Measurements from ENCODE around the gene THAP7.
"Not testable (repeated sequence)": the region's sequence is repeated elsewhere in the genome, so short reads cannot be mapped to it uniquely, and the experiment has no call there.

The THAP7 gene

GRCh38 chr22:21001601-21002325 lies at the start of gene THAP7:
Gene THAP7 (minus strand): TSS chr22:21002118. CDS start chr22:21001911, 207 bp downstream.
- TF ChIP-seq CTCF (conservative IDR thresholded peaks at IDR 0.05), result no peak
- H3K27ac ChIP-seq, result peak within 1 kb of the TSS; percentile 99

GRCh38 chr22:21051145-21051830 lies 49.4 kb upstream of the THAP7 start:
- H3K27ac ChIP-seq, result no peak overlapping the region
- TF ChIP-seq CTCF (conservative IDR thresholded peaks at IDR 0.05), result no peak

- H3K27ac ChIP-seq, result not testable (repeated sequence)
Observed at GRCh38 chr22:21048965-21049364, 47.0 kb upstream of the THAP7 start.

GRCh38 chr22:21048448-21048847 lies 46.5 kb upstream of the THAP7 start:
- not testable (repeated sequence) for H3K27ac ChIP-seq

- no peak for TF ChIP-seq CTCF (conservative IDR thresholded peaks at IDR 0.05)
- no peak overlapping the region for H3K27ac ChIP-seq
Observed at GRCh38 chr22:21047730-21048129, 45.8 kb upstream of the THAP7 start.

GRCh38 chr22:21047035-21047661 lies 45.2 kb upstream of the THAP7 start:
- H3K27ac ChIP-seq, result no peak overlapping the region
- no peak for TF ChIP-seq CTCF (conservative IDR thresholded peaks at IDR 0.05)

GRCh38 chr22:21045585-21046294 lies 43.8 kb upstream of the THAP7 start, which contains the start of gene LRRC74B:
Gene LRRC74B (plus strand): TSS chr22:21045946. CDS start chr22:21045987, 41 bp downstream.
- H3K27ac ChIP-seq, result no peak within 1 kb of the TSS
- no peak for TF ChIP-seq CTCF (conservative IDR thresholded peaks at IDR 0.05)

GRCh38 chr22:21044931-21045584 lies 43.1 kb upstream of the THAP7 start:
- TF ChIP-seq CTCF (conservative IDR thresholded peaks at IDR 0.05), result no peak
- no peak overlapping the region for H3K27ac ChIP-seq
